Panc1 (cell line): ENCODE results near the gene SEC31B. TPM values are rescaled to one million over a fixed set of nuclear protein-coding genes. Genes with fewer than 3 reads are reported as not detected.

Experiments used
- ATAC-seq: fragments of 200-7000 bp; cut with Tn5 transposase; 2 replicates; pipeline ENCODE4 v1.9.1; 2020; ENCODE audit warnings: mild to moderate bottlenecking, moderate library complexity
- BruUV-seq: library from RNA; stranded (reverse); fragments of 400-500 nt; replicated peaks from 2 replicates; lab custom pipeline; 2021; lab: Mats Ljungman, UMichigan
- CTCF ChIA-PET: fragments of 300-600 bp; sonication (Branson Sonifier 250); formaldehyde crosslinking; loops from one replicate; lab custom pipeline; 2022; ENCODE audit warnings: antibody characterized with exemption; lab: Charles Lee
- POLR2A ChIA-PET: fragments of 300-600 bp; sonication (Branson Sonifier 250); formaldehyde crosslinking; loops from one replicate; lab custom pipeline; 2022; ENCODE audit warnings: antibody characterized with exemption; lab: Charles Lee
- DNase-seq: peaks from one replicate; pipeline ENCODE4 v3.0.0-alpha.2; 2010; ENCODE audit warnings: low read depth, low spot score
- H3K27ac ChIP-seq: 2 replicates; pipeline ENCODE4 v1.5.1; 2011; ENCODE audit warnings: mild to moderate bottlenecking, low read length, inconsistent platforms
- H3K27me3 ChIP-seq: fragments of 200-500 bp; sonication (Bioruptor generic); 2 replicates; pipeline ENCODE4 v1.6.0; 2014; ENCODE audit warnings: low read length, inconsistent platforms; ENCODE audit not compliant: control insufficient read depth, insufficient read depth
- H3K36me3 ChIP-seq: fragments of 200-500 bp; sonication (Bioruptor generic); 2 replicates; pipeline ENCODE4 v1.5.1; 2014; ENCODE audit warnings: inconsistent platforms, mild to moderate bottlenecking, low read length, moderate library complexity; ENCODE audit not compliant: control insufficient read depth, insufficient read depth
- H3K4me1 ChIP-seq: 2 replicates; pipeline ENCODE4 v1.5.1; 2011; ENCODE audit warnings: inconsistent platforms, mild to moderate bottlenecking, low read length, moderate library complexity; ENCODE audit not compliant: control insufficient read depth, insufficient read depth
- H3K4me3 ChIP-seq, 2 experiments: 2 replicates each; pipeline ENCODE4 v1.5.1; 2011 to 2012; ENCODE audit warnings: low read depth in 2 of 2, low read length in 2 of 2, mild to moderate bottlenecking in 2 of 2, inconsistent platforms in 1 of 2, moderate library complexity in 1 of 2
- H3K9me3 ChIP-seq: fragments of 200-500 bp; sonication (Bioruptor generic); 2 replicates; pipeline ENCODE4 v1.5.1; 2014; ENCODE audit warnings: low read depth, mild to moderate bottlenecking, inconsistent platforms, low read length, moderate library complexity; ENCODE audit not compliant: control insufficient read depth, insufficient read depth
- CTCF ChIP-seq: fragments of 450-650 bp; IDR thresholded peaks from 2 replicates; pipeline ENCODE4 v1.5.1; 2017; ENCODE audit warnings: mild to moderate bottlenecking
- POLR2AphosphoS5 ChIP-seq: IDR thresholded peaks from 2 replicates; pipeline ENCODE4 v1.6.1; 2012; ENCODE audit warnings: mild to moderate bottlenecking, low read depth, low read length, moderate library complexity
- SIN3A ChIP-seq: IDR thresholded peaks from 2 replicates; pipeline ENCODE4 v1.6.1; 2012; ENCODE audit warnings: low read depth, mild to moderate bottlenecking, low read length, moderate library complexity, borderline replicate concordance; ENCODE audit not compliant: insufficient read depth
- TCF7L2 ChIP-seq: IDR thresholded peaks from 2 replicates; pipeline ENCODE4 v1.6.1; 2011; ENCODE audit warnings: mild to moderate bottlenecking, low read depth, low read length, inconsistent platforms
- in situ Hi-C: cut with HindIII; loops from 2 replicates; pipeline ENCODE4 v1.10.0; 2016; ENCODE audit warnings: low sequenced_read_pairs, low pct_unique_long_range_greater_than_20kb
- intact Hi-C: fragments of 100-400 bp; cut with micrococcal nuclease; formaldehyde crosslinking; loops from one replicate; pipeline ENCODE4 v1.10.0; 2022; ENCODE audit not compliant: unreplicated experiment
- total RNA-seq: library from RNA; stranded (reverse); gene quantifications from one replicate; pipeline ENCODE4 v1.2.1, GENCODE V29; 2021; ENCODE audit not compliant: unreplicated experiment
- TF ChIP-seq, protein P1 (sequence below), 2 experiments: IDR thresholded peaks; 2 replicates each; pipeline ENCODE4 v1.6.1; 2011 to 2012; ENCODE audit warnings: low read depth in 2 of 2, control low read depth in 1 of 2, low read length in 1 of 2, mild to moderate bottlenecking in 1 of 2, moderate library complexity in 1 of 2; ENCODE audit not compliant: insufficient read depth in 1 of 2

The SEC31B gene
- total RNA-seq, 1 experiment from 2014 or later = 17.8 TPM

GRCh38 chr10:100480002-100480401 lies 39.7 kb downstream of the SEC31B start:
- ChIA-PET CTCF (no interaction called here), POLR2A (interaction anchor here (0.6 kb wide), 1 partner anchor 464 kb away, joined by 4 read pairs; no protein-coding TSS in a partner anchor)
- no TSS peak for BruUV-seq
- Histone ChIP-seq H3K27me3 (peaks cover 29% of the 10 kb centered on the region), H3K27ac (no peak overlapping the region), H3K4me1 (no peaks in the 10 kb centered on the region; the same call in 1 of the 2 replicates), H3K9me3 (no peaks in the 10 kb centered on the region), H3K36me3 (no peaks in the 10 kb centered on the region), H3K4me3 (no peak overlapping the region)
- intact Hi-C loops = no loop called here
- TF ChIP-seq SIN3A = no peak
- TF ChIP-seq CTCF = no peak
- in situ Hi-C loops = no loop called here
- no peak for DNase-seq
- ATAC-seq = no peak

GRCh38 chr10:100479037-100479436 lies 40.6 kb downstream of the SEC31B start:
- intact Hi-C loops (no loop called here), in situ Hi-C loops (no loop called here)
- CTCF ChIA-PET = no interaction called here
- Histone ChIP-seq H3K36me3 (no peaks in the 10 kb centered on the region), H3K9me3 (no peaks in the 10 kb centered on the region), H3K27me3 (peaks cover 29% of the 10 kb centered on the region), H3K4me3 (no peak overlapping the region), H3K4me1 (no peaks in the 10 kb centered on the region; the same call in 1 of the 2 replicates), H3K27ac (no peak overlapping the region)
- POLR2A ChIA-PET = no interaction called here
- no TSS peak for BruUV-seq
- ATAC-seq (no peak), DNase-seq (no peak)
- TF ChIP-seq TCF7L2 (no peak), SIN3A (no peak), POLR2AphosphoS5 (no peak), CTCF (no peak)
- TF ChIP-seq, protein P1, sequence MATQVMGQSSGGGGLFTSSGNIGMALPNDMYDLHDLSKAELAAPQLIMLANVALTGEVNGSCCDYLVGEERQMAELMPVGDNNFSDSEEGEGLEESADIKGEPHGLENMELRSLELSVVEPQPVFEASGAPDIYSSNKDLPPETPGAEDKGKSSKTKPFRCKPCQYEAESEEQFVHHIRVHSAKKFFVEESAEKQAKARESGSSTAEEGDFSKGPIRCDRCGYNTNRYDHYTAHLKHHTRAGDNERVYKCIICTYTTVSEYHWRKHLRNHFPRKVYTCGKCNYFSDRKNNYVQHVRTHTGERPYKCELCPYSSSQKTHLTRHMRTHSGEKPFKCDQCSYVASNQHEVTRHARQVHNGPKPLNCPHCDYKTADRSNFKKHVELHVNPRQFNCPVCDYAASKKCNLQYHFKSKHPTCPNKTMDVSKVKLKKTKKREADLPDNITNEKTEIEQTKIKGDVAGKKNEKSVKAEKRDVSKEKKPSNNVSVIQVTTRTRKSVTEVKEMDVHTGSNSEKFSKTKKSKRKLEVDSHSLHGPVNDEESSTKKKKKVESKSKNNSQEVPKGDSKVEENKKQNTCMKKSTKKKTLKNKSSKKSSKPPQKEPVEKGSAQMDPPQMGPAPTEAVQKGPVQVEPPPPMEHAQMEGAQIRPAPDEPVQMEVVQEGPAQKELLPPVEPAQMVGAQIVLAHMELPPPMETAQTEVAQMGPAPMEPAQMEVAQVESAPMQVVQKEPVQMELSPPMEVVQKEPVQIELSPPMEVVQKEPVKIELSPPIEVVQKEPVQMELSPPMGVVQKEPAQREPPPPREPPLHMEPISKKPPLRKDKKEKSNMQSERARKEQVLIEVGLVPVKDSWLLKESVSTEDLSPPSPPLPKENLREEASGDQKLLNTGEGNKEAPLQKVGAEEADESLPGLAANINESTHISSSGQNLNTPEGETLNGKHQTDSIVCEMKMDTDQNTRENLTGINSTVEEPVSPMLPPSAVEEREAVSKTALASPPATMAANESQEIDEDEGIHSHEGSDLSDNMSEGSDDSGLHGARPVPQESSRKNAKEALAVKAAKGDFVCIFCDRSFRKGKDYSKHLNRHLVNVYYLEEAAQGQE (IDR thresholded peaks at IDR 0.05; ENCODE audit: insufficient read depth in 1 of 2, low read depth in 2 of 2, low read length in 1 of 2) = no peak
